A549 (cell line): ENCODE data around the gene ARHGAP18. TPM values are rescaled to one million over a fixed set of nuclear protein-coding genes. Genes with fewer than 3 reads are reported as not detected.

Source experiments
- ATAC-seq, 2 experiments: fragments of 200-7000 bp in 1 of 2; fragments of >200 bp in 1 of 2; cut with Nextera tagmentation in 1 of 2; cut with Tn5 transposase in 1 of 2; 3 replicates each; pipeline versions ENCODE4 v1.8.0 to v1.9.1; 2018 to 2020; ENCODE audit warnings: mild to moderate bottlenecking in 1 of 2, moderate library complexity in 1 of 2
- CTCF ChIA-PET: fragments of 300-600 bp; sonication (Branson Sonifier 250); formaldehyde crosslinking; extraction: SDS; loops from one replicate; lab custom pipeline; 2021; ENCODE audit warnings: antibody characterized with exemption, inconsistent platforms; lab: Yijun Ruan, JAX
- POLR2A ChIA-PET: fragments of 350-600 bp; formaldehyde crosslinking; extraction: SDS; loops from one replicate; lab custom pipeline; 2021; ENCODE audit warnings: antibody characterized with exemption, inconsistent platforms; lab: Yijun Ruan, JAX
- DNase-seq, 2 experiments: peaks; one replicate each; pipeline versions ENCODE4 v3.0.0 to v3.0.0-alpha.2; 2011 to 2016; ENCODE audit warnings: low read depth in 1 of 2, low spot score in 1 of 2
- FAIRE-seq: peaks from 2 replicates; lab custom pipeline; 2011; peaks lifted over from hg19 to GRCh38; lab: Jason Lieb, UNC
- H3K27ac ChIP-seq, 2 experiments: fragments of >200 bp; sonication (Bioruptor Twin); formaldehyde crosslinking; 3 replicates each; pipeline ENCODE4 v1.5.1; 2016 to 2017
- H3K4me1 ChIP-seq: fragments of >200 bp; sonication (Bioruptor Twin); formaldehyde crosslinking; 3 replicates; pipeline ENCODE4 v1.6.1; 2016
- H3K4me2 ChIP-seq: fragments of >200 bp; sonication (Bioruptor Twin); formaldehyde crosslinking; 3 replicates; pipeline ENCODE4 v1.6.1; 2016
- H3K4me3 ChIP-seq: fragments of >200 bp; sonication (Bioruptor Twin); formaldehyde crosslinking; 3 replicates; pipeline ENCODE4 v1.5.1; 2016
- H3K9me3 ChIP-seq: fragments of >200 bp; sonication (Bioruptor Twin); formaldehyde crosslinking; 3 replicates; pipeline ENCODE4 v1.6.1; 2016
- ATOH8 ChIP-seq: fragments of 250-450 bp; sonication (Bioruptor Pico); IDR thresholded peaks from 2 replicates; pipeline ENCODE4 v1.5.0; 2020; ENCODE audit warnings: low read depth, mild to moderate bottlenecking, moderate library complexity
- BCL3 ChIP-seq: fragments of >200 bp; sonication (Bioruptor Twin); formaldehyde crosslinking; IDR thresholded peaks from 3 replicates; pipeline ENCODE4 v1.6.1; 2016
- CBX8 ChIP-seq: fragments of 200-600 bp; sonication (generic); IDR thresholded peaks from 2 replicates; pipeline ENCODE4 v1.6.1; 2016
- CTCF ChIP-seq: fragments of >200 bp; sonication (Bioruptor Twin); formaldehyde crosslinking; IDR thresholded peaks from 3 replicates; pipeline ENCODE4 v1.5.1; 2016
- EHF ChIP-seq: fragments of 250-450 bp; sonication (Bioruptor Pico); IDR thresholded peaks from 2 replicates; pipeline ENCODE4 v1.5.0; 2020; ENCODE audit warnings: mild to moderate bottlenecking
- EHMT2 ChIP-seq: fragments of 200-600 bp; sonication (generic); IDR thresholded peaks from 2 replicates; pipeline ENCODE4 v1.6.1; 2016; ENCODE audit warnings: antibody characterized with exemption, low read depth, mild to moderate bottlenecking, moderate library complexity
- EP300 ChIP-seq, 2 experiments: fragments of >200 bp; sonication (Bioruptor Twin); formaldehyde crosslinking; IDR thresholded peaks; 2 replicates in 1 of 2; 3 replicates in 1 of 2; pipeline ENCODE4 v1.6.1; 2016 to 2017
- HEYL ChIP-seq: fragments of 250-450 bp; sonication (Bioruptor Pico); IDR thresholded peaks from 2 replicates; pipeline ENCODE4 v1.8.0; 2021; ENCODE audit warnings: mild to moderate bottlenecking, moderate library complexity
- HMGXB4 ChIP-seq: fragments of 250-450 bp; sonication (Bioruptor Pico); IDR thresholded peaks from 2 replicates; pipeline ENCODE4 v1.5.0; 2021; ENCODE audit warnings: mild to moderate bottlenecking, moderate library complexity, borderline replicate concordance
- HOXB13 ChIP-seq: fragments of 250-450 bp; sonication (Bioruptor Pico); IDR thresholded peaks from 2 replicates; pipeline ENCODE4 v1.5.0; 2020; ENCODE audit warnings: low read depth, mild to moderate bottlenecking, moderate library complexity
- JUN ChIP-seq, 2 experiments: fragments of >200 bp; sonication (Bioruptor Twin); formaldehyde crosslinking; IDR thresholded peaks; 2 replicates in 1 of 2; 3 replicates in 1 of 2; pipeline ENCODE4 v1.6.1; 2016 to 2017
- KDM1A ChIP-seq: fragments of 200-600 bp; sonication (generic); IDR thresholded peaks from 2 replicates; pipeline ENCODE4 v1.6.1; 2016; ENCODE audit warnings: low read depth, mild to moderate bottlenecking
- MAFK ChIP-seq: fragments of 450-650 bp; IDR thresholded peaks from 2 replicates; pipeline ENCODE4 v1.6.1; 2014; ENCODE audit not compliant: partially characterized antibody
- MAX ChIP-seq: IDR thresholded peaks from 2 replicates; pipeline ENCODE4 v1.6.1; 2012
- MYC ChIP-seq: IDR thresholded peaks from 2 replicates; pipeline ENCODE4 v1.6.1; 2012; ENCODE audit warnings: mild to moderate bottlenecking, inconsistent platforms, low read length, improper control_type of control experiment, borderline replicate concordance
- NR3C1 ChIP-seq: fragments of >200 bp; sonication (Bioruptor Twin); formaldehyde crosslinking; IDR thresholded peaks from 3 replicates; pipeline ENCODE4 v1.6.1; 2017
- PHF8 ChIP-seq: fragments of 200-600 bp; sonication (generic); IDR thresholded peaks from 2 replicates; pipeline ENCODE4 v1.6.1; 2016; ENCODE audit warnings: low read depth, mild to moderate bottlenecking, antibody characterized with exemption, moderate library complexity, borderline replicate concordance
- POLR2AphosphoS2 ChIP-seq: conservative IDR thresholded peaks from 2 replicates; pipeline ENCODE4 v1.6.1; 2012; ENCODE audit warnings: low read length, improper control_type of control experiment, inconsistent platforms
- RAD21 ChIP-seq, 2 experiments: fragments of >200 bp in 1 of 2; sonication (Bioruptor Twin) in 1 of 2; formaldehyde crosslinking in 1 of 2; IDR thresholded peaks in 1 of 2; conservative IDR thresholded peaks in 1 of 2; 2 replicates in 1 of 2; 3 replicates in 1 of 2; pipeline ENCODE4 v1.6.1; 2012 to 2018; ENCODE audit warnings: inconsistent platforms in 1 of 2
- RARB ChIP-seq: fragments of 250-450 bp; sonication (Bioruptor Pico); IDR thresholded peaks from 2 replicates; pipeline ENCODE4 v1.8.0; 2021; ENCODE audit warnings: mild to moderate bottlenecking, moderate library complexity
- RNF2 ChIP-seq: fragments of 200-600 bp; sonication (generic); IDR thresholded peaks from 2 replicates; pipeline ENCODE4 v1.6.1; 2016; ENCODE audit warnings: low read depth, mild to moderate bottlenecking, antibody characterized with exemption, moderate library complexity, borderline replicate concordance
- SREBF2 ChIP-seq: fragments of 450-650 bp; IDR thresholded peaks from 2 replicates; pipeline ENCODE4 v1.6.1; 2014; ENCODE audit warnings: mild to moderate bottlenecking, moderate library complexity
- USF2 ChIP-seq: fragments of 450-650 bp; IDR thresholded peaks from 2 replicates; pipeline ENCODE4 v1.6.1; 2014; ENCODE audit warnings: antibody characterized with exemption
- ZC3H11A ChIP-seq: fragments of 450-650 bp; IDR thresholded peaks from 2 replicates; pipeline ENCODE4 v1.6.1; 2014; ENCODE audit warnings: antibody characterized with exemption, mild to moderate bottlenecking
- ZNF302 ChIP-seq: fragments of 250-450 bp; sonication (Bioruptor Pico); IDR thresholded peaks from 2 replicates; pipeline ENCODE4 v1.9.0; 2021; ENCODE audit warnings: inconsistent platforms, mild to moderate bottlenecking, moderate library complexity
- WGBS: methylation state at CpG from one replicate; pipeline ENCODE4 v1.1.6; 2017; ENCODE audit errors: missing lambda C conversion rate; 5-methylcytosine and 5-hydroxymethylcytosine counted together
- polyA plus RNA-seq, 4 experiments: library from polyadenylated mRNA; depleted of rRNA in 3 of 4; stranded (reverse); fragments of >200 nt; fragmentation: RNase III in 1 of 4; extraction: RNeasy Plus Mini Kit Qiagen cat#74134 plus additional on column Dnase treatment in 1 of 4; gene quantifications; 2 replicates in 3 of 4; 3 replicates in 1 of 4; pipeline ENCODE4 v1.2.3, GENCODE V29; 2011 to 2017

Gene ARHGAP18
- polyA plus RNA-seq, 2 of the 4 experiments (the other 2 are of a cell fraction), result 11.2 to 16.7 TPM

GRCh38 chr6:129717277-129717676, 7.3 kb upstream of the ARHGAP18 start:
- H3K4me1 ChIP-seq, result peaks cover 10% of the 10 kb centered on the region; the same call in 2 of the 3 replicates
- DNase-seq (no peak), FAIRE-seq (no peak), ATAC-seq (no peak; a peak in 1 of 6 replicates)
- 33% methylated on average over 5 of the region's 5 CpGs for WGBS
- CTCF ChIA-PET, result no interaction called here
- POLR2A ChIA-PET, result no interaction called here
- TF ChIP-seq RAD21 (conservative IDR thresholded peaks at IDR 0.05 in 1 of 2, IDR thresholded peaks at IDR 0.05 in 1 of 2), result no peak
- no peak for TF ChIP-seq USF2
- no peak for TF ChIP-seq RARB (CRISPR knock-in tag)
- no peak for TF ChIP-seq SREBF2
- TF ChIP-seq NR3C1, result no peak
- TF ChIP-seq ZC3H11A, result no peak
- TF ChIP-seq HOXB13 (CRISPR knock-in tag), result no peak
- no peak for TF ChIP-seq KDM1A
- no peak for TF ChIP-seq HEYL
- TF ChIP-seq EP300 (IDR thresholded peaks at IDR 0.05), result no peak
- no peak for TF ChIP-seq CBX8
- TF ChIP-seq MYC, result no peak
- peak overlapping the region; percentile 56 to 57; a peak in 4 of 6 replicates for H3K27ac ChIP-seq
- no peak overlapping the region for H3K4me3 ChIP-seq
- peak overlapping the region; percentile 55 for H3K4me2 ChIP-seq
- no peaks in the 10 kb centered on the region for H3K9me3 ChIP-seq

GRCh38 chr6:129713806-129714333, 3.9 kb upstream of the ARHGAP18 start:
- no peak for TF ChIP-seq PHF8
- no peak for TF ChIP-seq RAD21 (conservative IDR thresholded peaks at IDR 0.05 in 1 of 2, IDR thresholded peaks at IDR 0.05 in 1 of 2)
- TF ChIP-seq JUN (IDR thresholded peaks at IDR 0.05), result no peak
- TF ChIP-seq RARB (CRISPR knock-in tag), result no peak
- TF ChIP-seq POLR2AphosphoS2, result no peak
- TF ChIP-seq EHMT2, result no peak
- TF ChIP-seq MAX, result no peak
- no peak for TF ChIP-seq CTCF
- no peak for TF ChIP-seq HMGXB4
- TF ChIP-seq MAFK, result no peak
- no peak for TF ChIP-seq ZNF302 (CRISPR knock-in tag)
- TF ChIP-seq RNF2, result no peak
- TF ChIP-seq CBX8, result no peak
- TF ChIP-seq NR3C1, result no peak
- no peak for TF ChIP-seq ATOH8
- TF ChIP-seq EHF (CRISPR knock-in tag), result no peak
- no peak for TF ChIP-seq BCL3
- Histone ChIP-seq H3K4me3 (no peak overlapping the region), H3K4me1 (peaks cover 10% of the 10 kb centered on the region; the same call in 2 of the 3 replicates), H3K4me2 (no peak overlapping the region), H3K27ac (no peak overlapping the region), H3K9me3 (no peaks in the 10 kb centered on the region)
- no peak for FAIRE-seq
- ChIA-PET POLR2A (no interaction called here), CTCF (interaction anchor here (0.9 to 1.1 kb wide), 2 partner anchors 17 to 116 kb away, joined by 3 to 4 read pairs; no protein-coding TSS in a partner anchor)
- WGBS, result 94% methylated on average over 4 of the region's 4 CpGs
- ATAC-seq, result no peak
- no peak for DNase-seq
